GM19240 (cell line): ENCODE measurements around the gene DNAJA3.

ENCODE experiments used
- DNase-seq: peaks from one replicate; pipeline ENCODE4 v3.0.0; 2011; ENCODE audit warnings: low spot score; ENCODE audit not compliant: insufficient read length

Gene DNAJA3

GRCh38 chr16:4472880-4473279 lies 47.2 kb downstream of the DNAJA3 start:
- no peak for DNase-seq

GRCh38 chr16:4474192-4474961 lies 48.7 kb downstream of the DNAJA3 start, which contains the start of gene NMRAL1:
Gene NMRAL1, minus strand, starts transcription at chr16:4474625. Its CDS starts 493 bp downstream, at chr16:4474132.
- DNase-seq: peak; percentile 73

- DNase-seq: peak; percentile 90
Measured at GRCh38 chr16:4475880-4476788, 50.5 kb downstream of the DNAJA3 start, which contains the start of gene HMOX2. Gene HMOX2, plus strand, starts transcription at chr16:4476398. Its CDS starts 29,127 bp downstream, at chr16:4505525.

- no peak for DNase-seq
Measured at GRCh38 chr16:4477966-4478365, 52.3 kb downstream of the DNAJA3 start.

- DNase-seq: no peak
Measured at GRCh38 chr16:4481526-4481925, 55.9 kb downstream of the DNAJA3 start.

- no peak for DNase-seq
Measured at GRCh38 chr16:4481963-4482362, 56.3 kb downstream of the DNAJA3 start.

- no peak for DNase-seq
Measured at GRCh38 chr16:4486126-4486893, 60.6 kb downstream of the DNAJA3 start.

GRCh38 chr16:4487955-4488498 lies 62.4 kb downstream of the DNAJA3 start:
- no peak for DNase-seq

- DNase-seq: no peak
Measured at GRCh38 chr16:4488499-4488967, 62.9 kb downstream of the DNAJA3 start.

- DNase-seq: no peak
Measured at GRCh38 chr16:4489030-4489429, 63.4 kb downstream of the DNAJA3 start.

GRCh38 chr16:4491898-4492297 lies 66.2 kb downstream of the DNAJA3 start:
- DNase-seq: no peak

- DNase-seq: no peak
Measured at GRCh38 chr16:4494746-4495490, 69.2 kb downstream of the DNAJA3 start.

GRCh38 chr16:4495766-4496165 lies 70.1 kb downstream of the DNAJA3 start:
- DNase-seq: no peak

GRCh38 chr16:4496305-4496704 lies 70.6 kb downstream of the DNAJA3 start:
- no peak for DNase-seq

GRCh38 chr16:4498546-4499195 lies 73.0 kb downstream of the DNAJA3 start:
- DNase-seq: no peak

GRCh38 chr16:4499196-4499555 lies 73.5 kb downstream of the DNAJA3 start:
- no peak for DNase-seq

GRCh38 chr16:4500272-4500671 lies 74.6 kb downstream of the DNAJA3 start:
- DNase-seq: no peak

- DNase-seq: no peak
Measured at GRCh38 chr16:4501071-4501478, 75.4 kb downstream of the DNAJA3 start.

GRCh38 chr16:4505356-4506147 lies 79.9 kb downstream of the DNAJA3 start:
- peak; percentile 83 for DNase-seq
